ENCODE data around the gene ALDH1A3.

Gene ALDH1A3

GRCh38 chr15:100858294-100858693 lies 21.3 kb upstream of the ALDH1A3 start:
- FAIRE-seq, result no peak
- DNase-seq (ENCODE audit: low spot score), result no peak

- FAIRE-seq, result no peak
- DNase-seq (ENCODE audit: low spot score), result no peak
Observed at GRCh38 chr15:100859970-100860828, 19.4 kb upstream of the ALDH1A3 start.

- no peak for DNase-seq (ENCODE audit: low spot score)
Observed at GRCh38 chr15:100860829-100861510, 18.7 kb upstream of the ALDH1A3 start.

DNA sequence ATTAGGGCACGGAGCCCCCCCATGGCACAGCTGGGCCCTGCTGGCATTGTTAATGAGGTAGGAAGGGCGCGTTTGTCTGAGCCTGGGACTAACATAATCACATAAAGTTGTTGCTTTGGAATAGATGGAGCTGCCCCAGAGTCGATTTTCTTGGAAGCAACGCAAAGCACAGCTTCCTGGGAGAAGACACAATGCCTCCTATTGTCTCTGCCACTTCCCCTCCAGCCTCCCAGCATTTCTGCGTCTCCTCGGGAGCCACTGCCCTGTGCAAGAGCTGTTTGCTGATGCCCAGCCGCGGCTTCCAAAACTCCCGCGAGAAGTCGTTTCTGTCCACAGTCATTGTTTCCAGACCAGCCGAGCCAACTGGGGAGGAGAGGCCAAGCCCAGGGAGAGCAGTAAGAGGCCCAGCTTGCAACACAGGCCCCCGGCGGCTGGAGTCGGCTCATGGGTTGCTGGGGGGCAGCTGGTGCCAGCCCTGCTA lies 18.1 kb upstream of the ALDH1A3 start:
- FAIRE-seq (no peak), DNase-seq (ENCODE audit: low spot score) (peak; percentile 42)

More at GRCh38 chr15:100860829-100861510, 18.7 kb upstream of the ALDH1A3 start:
- no peak for FAIRE-seq

DNA sequence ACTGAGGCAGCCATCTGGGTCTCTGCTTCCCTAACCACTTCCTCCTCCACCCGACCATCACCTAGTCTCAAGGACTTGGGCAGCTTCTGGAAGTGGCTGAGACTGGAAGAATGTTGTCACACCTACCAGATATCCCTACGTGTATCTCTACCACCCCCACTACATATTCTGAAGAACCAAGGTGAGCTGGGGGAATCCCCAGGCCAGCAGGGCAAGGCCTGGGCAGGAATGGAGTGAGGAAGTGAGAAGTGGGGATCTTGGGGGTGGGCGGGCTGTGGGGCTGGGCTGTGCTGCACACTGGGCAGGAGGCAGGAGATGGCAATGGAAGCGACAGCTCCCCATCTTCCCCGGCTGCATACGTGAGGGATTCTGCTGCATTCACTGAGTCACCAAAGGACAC lies 17.5 kb upstream of the ALDH1A3 start:
- DNase-seq (ENCODE audit: low spot score) (no peak), FAIRE-seq (no peak)

DNA sequence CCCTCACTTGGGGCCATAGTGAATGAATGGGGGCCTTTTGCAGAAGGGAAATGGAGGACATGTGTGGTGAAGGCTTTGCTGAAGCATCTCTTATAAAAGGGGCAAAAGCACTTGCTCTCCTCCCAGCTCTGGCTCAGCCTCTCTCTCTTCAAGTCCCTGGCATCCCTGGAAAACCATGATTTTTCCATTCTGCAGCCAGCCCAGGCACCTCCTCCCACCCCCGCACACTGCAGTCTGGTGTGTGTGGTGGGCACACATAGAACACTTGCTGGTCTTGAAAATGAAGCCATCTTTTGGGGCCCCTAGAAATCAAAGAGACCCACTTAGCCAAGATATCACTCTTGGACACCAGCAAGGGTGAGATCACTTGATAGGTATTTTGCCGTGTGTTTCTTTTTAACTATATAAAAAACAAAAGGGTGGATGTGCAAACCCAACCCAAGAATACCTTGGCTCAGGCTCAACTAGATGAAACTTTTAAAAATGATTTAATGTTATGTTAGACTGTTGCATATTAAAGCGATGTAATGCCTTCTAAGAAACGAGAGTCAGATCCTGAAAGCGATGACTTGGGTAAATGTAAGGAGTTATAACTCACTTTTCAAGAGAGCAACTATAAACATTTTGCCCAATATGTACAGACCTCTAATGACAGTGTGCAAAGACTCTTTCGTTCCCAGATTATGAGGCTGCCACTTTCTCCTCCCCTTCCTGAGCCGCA lies 16.4 kb upstream of the ALDH1A3 start:
- FAIRE-seq, result no peak
- no peak for DNase-seq (ENCODE audit: low spot score)

DNA sequence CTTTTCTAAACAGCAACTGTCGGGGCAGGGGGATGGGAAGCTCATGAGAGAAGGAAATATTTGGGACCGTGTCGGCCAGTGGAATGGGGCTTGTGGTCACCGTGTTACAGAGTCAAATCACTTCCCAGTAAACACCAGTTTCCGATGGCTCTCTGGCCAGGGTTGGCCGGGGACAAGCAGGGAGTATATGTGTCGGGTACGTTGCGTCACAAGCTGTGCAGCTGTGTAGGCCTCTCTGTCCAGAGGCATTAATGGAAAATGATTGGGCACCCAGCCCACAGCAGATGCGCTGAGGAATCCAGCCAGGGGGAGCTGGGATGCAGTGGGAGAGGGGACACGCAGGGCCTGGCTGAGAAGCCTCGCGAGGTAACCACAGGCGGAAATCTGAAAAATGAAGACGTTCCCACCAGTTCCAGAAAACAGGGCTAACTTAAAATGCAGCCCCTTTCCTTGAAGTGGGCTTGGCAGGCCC lies 15.8 kb upstream of the ALDH1A3 start:
- FAIRE-seq, result no peak
- DNase-seq (ENCODE audit: low spot score), result peak; percentile 36

- DNase-seq (ENCODE audit: low spot score), result no peak
- FAIRE-seq, result no peak
Observed at GRCh38 chr15:100866386-100867330, 13.0 kb upstream of the ALDH1A3 start.

GRCh38 chr15:100867433-100867832 lies 12.2 kb upstream of the ALDH1A3 start:
- DNase-seq (ENCODE audit: low spot score) (no peak), FAIRE-seq (no peak)

DNA sequence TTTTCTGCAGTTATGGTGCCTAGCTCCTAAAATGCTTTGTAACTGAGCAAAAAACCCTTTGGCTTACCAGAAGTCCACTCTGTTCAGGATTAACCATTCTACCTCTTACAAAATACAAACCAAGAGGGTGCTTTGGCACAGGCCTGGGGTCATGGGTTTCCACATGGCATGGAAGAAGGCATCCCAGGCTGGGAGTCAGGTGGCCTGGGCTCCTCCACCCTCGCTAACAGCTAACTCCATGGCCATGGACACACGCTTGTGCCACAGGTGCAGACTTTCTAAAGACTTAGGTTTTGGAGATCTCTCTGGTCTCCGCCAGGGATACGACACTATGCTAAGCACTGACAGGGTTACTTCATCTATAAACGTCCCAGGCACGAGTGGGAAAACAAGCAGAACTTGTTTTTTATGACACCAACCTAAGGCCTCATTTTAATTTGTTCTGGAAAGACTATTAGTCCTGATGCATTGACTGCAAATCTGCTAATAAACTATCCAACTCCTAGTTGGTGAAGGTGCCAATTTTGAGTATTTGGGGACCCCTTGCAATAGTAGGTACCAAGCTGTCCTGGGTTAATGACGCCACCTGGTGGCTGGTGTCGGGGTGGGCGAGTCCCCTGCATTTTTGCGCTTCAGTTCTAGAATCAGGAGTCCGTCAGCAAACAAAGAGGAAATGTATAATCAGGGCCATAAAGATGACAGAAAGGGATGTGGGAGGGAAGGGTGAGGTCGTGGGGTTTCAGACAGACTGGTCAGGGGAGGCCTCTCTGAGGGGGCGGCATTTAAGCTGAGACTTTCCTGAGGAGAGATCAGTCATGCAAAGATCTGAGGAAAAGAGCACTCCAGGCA lies 10.3 kb upstream of the ALDH1A3 start:
- no peak for DNase-seq (ENCODE audit: low spot score)
- FAIRE-seq, result no peak

GRCh38 chr15:100873029-100873677 lies 6.5 kb upstream of the ALDH1A3 start:
- FAIRE-seq, result no peak
- DNase-seq (ENCODE audit: low spot score), result peak; percentile 76

DNA sequence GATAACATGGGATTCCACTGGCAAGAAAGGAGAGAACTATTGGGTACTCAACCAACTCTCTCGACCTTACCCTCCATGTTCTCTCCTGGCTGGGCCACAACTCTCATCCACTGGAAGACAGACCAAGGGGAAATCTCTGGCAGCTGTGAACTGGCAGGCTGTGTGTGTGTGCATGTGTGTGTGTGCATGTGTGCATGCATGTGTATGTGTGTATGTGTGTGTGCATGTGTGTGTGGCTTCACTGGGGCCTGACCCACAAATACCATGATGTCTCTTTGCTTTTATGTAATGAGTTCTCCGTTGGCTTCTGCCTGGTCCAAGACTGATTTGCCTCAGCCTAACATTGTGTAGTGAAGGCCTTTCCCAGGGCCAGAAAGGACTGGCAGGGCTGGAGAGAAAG lies 4.1 kb upstream of the ALDH1A3 start:
- DNase-seq (ENCODE audit: low spot score), result no peak
- FAIRE-seq, result no peak

DNA sequence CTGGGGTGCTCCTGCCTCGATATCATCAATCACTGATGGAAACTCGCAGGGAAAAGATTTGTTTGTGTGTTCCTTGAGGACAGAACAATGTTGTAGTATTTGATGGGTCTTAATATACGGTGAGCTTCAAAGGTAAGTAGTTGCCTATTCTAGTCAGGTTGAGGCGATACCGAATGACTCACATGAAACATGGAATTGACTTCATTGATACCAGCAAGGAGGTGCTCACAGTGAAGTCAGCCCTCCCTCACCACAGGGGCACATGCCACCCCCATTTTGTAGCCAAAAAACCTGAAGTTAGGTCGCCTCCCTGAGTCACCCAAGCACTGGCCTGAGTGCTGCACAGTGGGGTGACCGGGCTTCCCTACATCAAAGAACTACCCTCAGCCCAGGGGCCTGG lies 3.7 kb upstream of the ALDH1A3 start:
- DNase-seq (ENCODE audit: low spot score) (no peak), FAIRE-seq (no peak)

- FAIRE-seq (no peak), DNase-seq (ENCODE audit: low spot score) (no peak)
Observed at GRCh38 chr15:100877551-100877950, 2.1 kb upstream of the ALDH1A3 start.

GRCh38 chr15:100878130-100878529 lies 1.5 kb upstream of the ALDH1A3 start:
- DNase-seq (ENCODE audit: low spot score) (no peak), FAIRE-seq (no peak)

- no peak for FAIRE-seq
- DNase-seq (ENCODE audit: low spot score), result no peak
Observed at GRCh38 chr15:100878648-100879047, 983 bp upstream of the ALDH1A3 start.

DNA sequence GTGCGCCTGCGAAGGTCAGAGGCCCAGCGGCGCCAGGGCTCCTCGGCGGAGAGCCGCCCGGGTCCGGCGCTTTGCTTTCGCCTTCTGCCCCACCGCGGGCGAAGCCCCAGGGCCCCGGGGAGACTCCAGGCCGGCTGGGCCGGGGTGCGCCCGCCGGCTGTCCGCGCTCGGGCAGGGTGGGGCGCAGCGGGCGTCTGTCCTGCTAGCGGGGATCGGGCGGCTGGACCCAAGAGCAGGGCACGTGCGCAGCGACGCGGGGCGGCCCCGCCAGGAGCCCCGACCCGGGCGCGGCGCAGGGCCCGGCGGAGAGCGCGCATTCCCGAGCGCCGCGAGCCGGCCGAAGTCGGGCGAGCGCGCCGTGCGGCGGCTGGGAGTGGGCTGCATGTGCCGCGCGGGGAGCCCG lies 569 bp upstream of the ALDH1A3 start:
- DNase-seq (ENCODE audit: low spot score) (no peak), FAIRE-seq (no peak)

GRCh38 chr15:100880139-100880896 lies 687 bp downstream of the ALDH1A3 start:
- FAIRE-seq, result no peak

DNA sequence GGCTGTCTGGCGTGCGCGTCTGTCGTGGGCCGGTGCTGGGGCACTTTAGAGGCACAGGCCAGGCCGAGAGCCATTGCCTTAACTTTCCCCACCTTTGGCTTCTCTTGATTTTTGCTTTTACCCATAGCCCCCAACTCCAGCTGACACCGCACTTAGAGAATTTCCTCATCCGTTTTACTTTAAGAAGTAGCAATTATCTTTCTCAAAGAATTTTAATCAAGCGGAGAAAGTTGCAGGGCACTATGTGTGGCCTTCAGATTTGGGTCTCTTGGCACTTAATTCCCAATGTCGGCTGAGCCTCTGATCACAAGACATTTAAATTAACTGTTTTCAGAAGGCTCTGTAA lies 1.2 kb downstream of the ALDH1A3 start:
- DNase-seq (ENCODE audit: low spot score) (no peak), FAIRE-seq (no peak)

More at GRCh38 chr15:100880139-100880896, 687 bp downstream of the ALDH1A3 start:
- no peak for DNase-seq (ENCODE audit: low spot score)

All from urothelium cell line (cell line).